WTC11 (cell line): ENCODE results near the gene CITED4.

ENCODE experiments used
- CREM ChIP-seq: sonication (generic); formaldehyde crosslinking; IDR thresholded peaks from 2 replicates; pipeline ENCODE4 v1.8.1; 2022; ENCODE audit warnings: mild to moderate bottlenecking, missing genetic modification reagents, moderate library complexity
- ESRRA ChIP-seq: sonication (generic); formaldehyde crosslinking; IDR thresholded peaks from 2 replicates; pipeline ENCODE4 v1.8.1; 2022; ENCODE audit warnings: mild to moderate bottlenecking, missing genetic modification reagents, borderline replicate concordance
- SMAD3 ChIP-seq: sonication (generic); formaldehyde crosslinking; IDR thresholded peaks from 2 replicates; pipeline ENCODE4 v1.8.0; 2022; ENCODE audit warnings: missing genetic modification reagents, mild to moderate bottlenecking, borderline replicate concordance
- ZNF138 ChIP-seq: sonication (generic); formaldehyde crosslinking; conservative IDR thresholded peaks from 2 replicates; pipeline ENCODE4 v1.8.1; 2022; ENCODE audit warnings: mild to moderate bottlenecking, moderate library complexity, missing genetic modification reagents
- TF ChIP-seq, protein P1 (sequence below): fragments of 200-600 bp; IDR thresholded peaks from 2 replicates; pipeline ENCODE4 v1.8.0; 2022; ENCODE audit warnings: antibody characterized with exemption
- TF ChIP-seq, protein P2 (sequence below): sonication (generic); formaldehyde crosslinking; IDR thresholded peaks from 2 replicates; pipeline ENCODE4 v1.8.1; 2023; ENCODE audit warnings: mild to moderate bottlenecking, moderate library complexity, missing genetic modification reagents
- TF ChIP-seq, protein P3 (sequence below): sonication (generic); formaldehyde crosslinking; IDR thresholded peaks from 2 replicates; pipeline ENCODE4 v1.8.1; 2022; ENCODE audit warnings: low read depth, missing genetic modification reagents, borderline replicate concordance
- TF ChIP-seq, protein P4 (sequence below): sonication (generic); formaldehyde crosslinking; IDR thresholded peaks from 2 replicates; pipeline ENCODE4 v1.8.1; 2022; ENCODE audit warnings: low read depth, mild to moderate bottlenecking, moderate library complexity, missing genetic modification reagents, borderline replicate concordance

DNA sequence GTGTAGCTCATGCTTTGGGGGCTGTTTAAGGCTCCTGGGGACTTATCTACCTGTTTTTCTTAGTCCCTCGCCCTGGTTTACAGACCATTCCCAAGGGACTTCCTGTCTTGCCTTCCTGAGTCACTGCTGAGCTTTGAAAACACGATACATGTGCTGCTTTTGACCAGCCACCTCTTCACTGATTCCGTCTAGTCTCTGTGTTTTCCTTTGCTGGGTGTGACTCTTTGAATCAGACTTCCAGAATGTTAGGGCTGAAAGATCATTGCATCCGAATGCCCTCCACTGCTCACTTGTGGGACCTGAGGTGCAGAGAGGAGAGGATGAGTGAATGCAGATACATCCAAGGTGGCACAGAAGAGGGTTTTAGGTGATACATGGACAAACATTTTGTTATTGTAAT is 35.4 kb upstream of the CITED4 start:
- TF ChIP-seq, protein P1, sequence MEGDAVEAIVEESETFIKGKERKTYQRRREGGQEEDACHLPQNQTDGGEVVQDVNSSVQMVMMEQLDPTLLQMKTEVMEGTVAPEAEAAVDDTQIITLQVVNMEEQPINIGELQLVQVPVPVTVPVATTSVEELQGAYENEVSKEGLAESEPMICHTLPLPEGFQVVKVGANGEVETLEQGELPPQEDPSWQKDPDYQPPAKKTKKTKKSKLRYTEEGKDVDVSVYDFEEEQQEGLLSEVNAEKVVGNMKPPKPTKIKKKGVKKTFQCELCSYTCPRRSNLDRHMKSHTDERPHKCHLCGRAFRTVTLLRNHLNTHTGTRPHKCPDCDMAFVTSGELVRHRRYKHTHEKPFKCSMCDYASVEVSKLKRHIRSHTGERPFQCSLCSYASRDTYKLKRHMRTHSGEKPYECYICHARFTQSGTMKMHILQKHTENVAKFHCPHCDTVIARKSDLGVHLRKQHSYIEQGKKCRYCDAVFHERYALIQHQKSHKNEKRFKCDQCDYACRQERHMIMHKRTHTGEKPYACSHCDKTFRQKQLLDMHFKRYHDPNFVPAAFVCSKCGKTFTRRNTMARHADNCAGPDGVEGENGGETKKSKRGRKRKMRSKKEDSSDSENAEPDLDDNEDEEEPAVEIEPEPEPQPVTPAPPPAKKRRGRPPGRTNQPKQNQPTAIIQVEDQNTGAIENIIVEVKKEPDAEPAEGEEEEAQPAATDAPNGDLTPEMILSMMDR: no peak
- TF ChIP-seq, protein P2, sequence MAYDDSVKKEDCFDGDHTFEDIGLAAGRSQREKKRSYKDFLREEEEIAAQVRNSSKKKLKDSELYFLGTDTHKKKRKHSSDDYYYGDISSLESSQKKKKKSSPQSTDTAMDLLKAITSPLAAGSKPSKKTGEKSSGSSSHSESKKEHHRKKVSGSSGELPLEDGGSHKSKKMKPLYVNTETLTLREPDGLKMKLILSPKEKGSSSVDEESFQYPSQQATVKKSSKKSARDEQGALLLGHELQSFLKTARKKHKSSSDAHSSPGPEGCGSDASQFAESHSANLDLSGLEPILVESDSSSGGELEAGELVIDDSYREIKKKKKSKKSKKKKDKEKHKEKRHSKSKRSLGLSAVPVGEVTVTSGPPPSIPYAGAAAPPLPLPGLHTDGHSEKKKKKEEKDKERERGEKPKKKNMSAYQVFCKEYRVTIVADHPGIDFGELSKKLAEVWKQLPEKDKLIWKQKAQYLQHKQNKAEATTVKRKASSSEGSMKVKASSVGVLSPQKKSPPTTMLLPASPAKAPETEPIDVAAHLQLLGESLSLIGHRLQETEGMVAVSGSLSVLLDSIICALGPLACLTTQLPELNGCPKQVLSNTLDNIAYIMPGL (CRISPR knock-in tag): no peak
- TF ChIP-seq ZNF138 (CRISPR knock-in tag) (no peak), SMAD3 (no peak), ESRRA (CRISPR knock-in tag) (no peak), CREM (CRISPR knock-in tag) (no peak)
- TF ChIP-seq, protein P3, sequence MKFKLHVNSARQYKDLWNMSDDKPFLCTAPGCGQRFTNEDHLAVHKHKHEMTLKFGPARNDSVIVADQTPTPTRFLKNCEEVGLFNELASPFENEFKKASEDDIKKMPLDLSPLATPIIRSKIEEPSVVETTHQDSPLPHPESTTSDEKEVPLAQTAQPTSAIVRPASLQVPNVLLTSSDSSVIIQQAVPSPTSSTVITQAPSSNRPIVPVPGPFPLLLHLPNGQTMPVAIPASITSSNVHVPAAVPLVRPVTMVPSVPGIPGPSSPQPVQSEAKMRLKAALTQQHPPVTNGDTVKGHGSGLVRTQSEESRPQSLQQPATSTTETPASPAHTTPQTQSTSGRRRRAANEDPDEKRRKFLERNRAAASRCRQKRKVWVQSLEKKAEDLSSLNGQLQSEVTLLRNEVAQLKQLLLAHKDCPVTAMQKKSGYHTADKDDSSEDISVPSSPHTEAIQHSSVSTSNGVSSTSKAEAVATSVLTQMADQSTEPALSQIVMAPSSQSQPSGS: no peak
- TF ChIP-seq, protein P4, sequence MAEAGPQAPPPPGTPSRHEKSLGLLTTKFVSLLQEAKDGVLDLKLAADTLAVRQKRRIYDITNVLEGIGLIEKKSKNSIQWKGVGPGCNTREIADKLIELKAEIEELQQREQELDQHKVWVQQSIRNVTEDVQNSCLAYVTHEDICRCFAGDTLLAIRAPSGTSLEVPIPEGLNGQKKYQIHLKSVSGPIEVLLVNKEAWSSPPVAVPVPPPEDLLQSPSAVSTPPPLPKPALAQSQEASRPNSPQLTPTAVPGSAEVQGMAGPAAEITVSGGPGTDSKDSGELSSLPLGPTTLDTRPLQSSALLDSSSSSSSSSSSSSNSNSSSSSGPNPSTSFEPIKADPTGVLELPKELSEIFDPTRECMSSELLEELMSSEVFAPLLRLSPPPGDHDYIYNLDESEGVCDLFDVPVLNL (CRISPR knock-in tag): no peak
